A549 (cell line): Measurements from ENCODE around the gene TMC5. TPM values are rescaled to one million over a fixed set of nuclear protein-coding genes. Genes with fewer than 3 reads are reported as not detected.
A peak's percentile ranks its signal among the peaks of the same experiment; 100 is the strongest.
"Not testable (repeated sequence)": the region's sequence is repeated elsewhere in the genome, so short reads cannot be mapped to it uniquely, and the experiment has no call there.

Experiments used
- ATAC-seq, 2 experiments: fragments of 200-7000 bp in 1 of 2; fragments of >200 bp in 1 of 2; cut with Nextera tagmentation in 1 of 2; cut with Tn5 transposase in 1 of 2; 3 replicates each; pipeline versions ENCODE4 v1.8.0 to v1.9.1; 2018 to 2020; ENCODE audit warnings: mild to moderate bottlenecking in 1 of 2, moderate library complexity in 1 of 2
- CTCF ChIA-PET: fragments of 300-600 bp; sonication (Branson Sonifier 250); formaldehyde crosslinking; extraction: SDS; loops from one replicate; lab custom pipeline; 2021; ENCODE audit warnings: antibody characterized with exemption, inconsistent platforms; lab: Yijun Ruan, JAX
- POLR2A ChIA-PET: fragments of 350-600 bp; formaldehyde crosslinking; extraction: SDS; loops from one replicate; lab custom pipeline; 2021; ENCODE audit warnings: antibody characterized with exemption, inconsistent platforms; lab: Yijun Ruan, JAX
- DNase-seq, 2 experiments: peaks; one replicate each; pipeline versions ENCODE4 v3.0.0 to v3.0.0-alpha.2; 2011 to 2016; ENCODE audit warnings: low read depth in 1 of 2, low spot score in 1 of 2
- FAIRE-seq: peaks from 2 replicates; lab custom pipeline; 2011; peaks lifted over from hg19 to GRCh38; lab: Jason Lieb, UNC
- H3K27ac ChIP-seq, 2 experiments: fragments of >200 bp; sonication (Bioruptor Twin); formaldehyde crosslinking; 3 replicates each; pipeline ENCODE4 v1.5.1; 2016 to 2017
- H3K4me1 ChIP-seq: fragments of >200 bp; sonication (Bioruptor Twin); formaldehyde crosslinking; 3 replicates; pipeline ENCODE4 v1.6.1; 2016
- H3K4me2 ChIP-seq: fragments of >200 bp; sonication (Bioruptor Twin); formaldehyde crosslinking; 3 replicates; pipeline ENCODE4 v1.6.1; 2016
- H3K4me3 ChIP-seq: fragments of >200 bp; sonication (Bioruptor Twin); formaldehyde crosslinking; 3 replicates; pipeline ENCODE4 v1.5.1; 2016
- H3K9me3 ChIP-seq: fragments of >200 bp; sonication (Bioruptor Twin); formaldehyde crosslinking; 3 replicates; pipeline ENCODE4 v1.6.1; 2016
- CBX8 ChIP-seq: fragments of 200-600 bp; sonication (generic); IDR thresholded peaks from 2 replicates; pipeline ENCODE4 v1.6.1; 2016
- CHD4 ChIP-seq: fragments of 200-600 bp; sonication (generic); IDR thresholded peaks from 2 replicates; pipeline ENCODE4 v1.6.1; 2016; ENCODE audit warnings: antibody characterized with exemption, mild to moderate bottlenecking, borderline replicate concordance
- EHF ChIP-seq: fragments of 250-450 bp; sonication (Bioruptor Pico); IDR thresholded peaks from 2 replicates; pipeline ENCODE4 v1.5.0; 2020; ENCODE audit warnings: mild to moderate bottlenecking
- EP300 ChIP-seq, 2 experiments: fragments of >200 bp; sonication (Bioruptor Twin); formaldehyde crosslinking; IDR thresholded peaks; 2 replicates in 1 of 2; 3 replicates in 1 of 2; pipeline ENCODE4 v1.6.1; 2016 to 2017
- FOSB ChIP-seq: fragments of 250-450 bp; sonication (Bioruptor Pico); IDR thresholded peaks from 2 replicates; pipeline ENCODE4 v1.5.0; 2020; ENCODE audit warnings: mild to moderate bottlenecking, moderate library complexity
- FOXS1 ChIP-seq: fragments of 250-450 bp; sonication (Bioruptor Pico); IDR thresholded peaks from 2 replicates; pipeline ENCODE4 v1.5.0; 2020; ENCODE audit warnings: mild to moderate bottlenecking, moderate library complexity
- GATA3 ChIP-seq: IDR thresholded peaks from 2 replicates; pipeline ENCODE4 v1.6.1; 2012; ENCODE audit warnings: borderline replicate concordance
- KDM5A ChIP-seq: fragments of 200-600 bp; sonication (generic); IDR thresholded peaks from 2 replicates; pipeline ENCODE4 v1.6.1; 2016; ENCODE audit warnings: antibody characterized with exemption, mild to moderate bottlenecking
- NFE2L2 ChIP-seq: fragments of 150-350 bp; conservative IDR thresholded peaks from 2 replicates; pipeline ENCODE4 v1.6.1; 2014; ENCODE audit warnings: low read length
- RAD21 ChIP-seq, 2 experiments: fragments of >200 bp in 1 of 2; sonication (Bioruptor Twin) in 1 of 2; formaldehyde crosslinking in 1 of 2; IDR thresholded peaks in 1 of 2; conservative IDR thresholded peaks in 1 of 2; 2 replicates in 1 of 2; 3 replicates in 1 of 2; pipeline ENCODE4 v1.6.1; 2012 to 2018; ENCODE audit warnings: inconsistent platforms in 1 of 2
- SMC3 ChIP-seq: fragments of >200 bp; sonication (Bioruptor Twin); formaldehyde crosslinking; IDR thresholded peaks from 3 replicates; pipeline ENCODE4 v1.6.1; 2018; ENCODE audit warnings: inconsistent platforms
- ZC3H11A ChIP-seq: fragments of 450-650 bp; IDR thresholded peaks from 2 replicates; pipeline ENCODE4 v1.6.1; 2014; ENCODE audit warnings: antibody characterized with exemption, mild to moderate bottlenecking
- ZNF302 ChIP-seq: fragments of 250-450 bp; sonication (Bioruptor Pico); IDR thresholded peaks from 2 replicates; pipeline ENCODE4 v1.9.0; 2021; ENCODE audit warnings: inconsistent platforms, mild to moderate bottlenecking, moderate library complexity
- WGBS: methylation state at CpG from one replicate; pipeline ENCODE4 v1.1.6; 2017; ENCODE audit errors: missing lambda C conversion rate; 5-methylcytosine and 5-hydroxymethylcytosine counted together
- polyA plus RNA-seq, 4 experiments: library from polyadenylated mRNA; depleted of rRNA in 3 of 4; stranded (reverse); fragments of >200 nt; fragmentation: RNase III in 1 of 4; extraction: RNeasy Plus Mini Kit Qiagen cat#74134 plus additional on column Dnase treatment in 1 of 4; gene quantifications; 2 replicates in 3 of 4; 3 replicates in 1 of 4; pipeline ENCODE4 v1.2.3, GENCODE V29; 2011 to 2017
- TF ChIP-seq, protein P1 (sequence below): fragments of 150-350 bp; IDR thresholded peaks from 2 replicates; pipeline ENCODE4 v1.6.1; 2014; ENCODE audit warnings: low read depth, mild to moderate bottlenecking, low read length
- TF ChIP-seq, protein P2 (sequence below): fragments of >200 bp; sonication (Bioruptor Twin); formaldehyde crosslinking; IDR thresholded peaks from 3 replicates; pipeline ENCODE4 v1.5.1; 2016
- TF ChIP-seq, protein P3 (sequence below): fragments of 450-650 bp; IDR thresholded peaks from 2 replicates; pipeline ENCODE4 v1.6.1; 2014; ENCODE audit warnings: antibody characterized with exemption

Gene TMC5
- polyA plus RNA-seq, 2 of the 4 experiments (the other 2 are of a cell fraction), result 8.3 to 17.1 TPM

DNA sequence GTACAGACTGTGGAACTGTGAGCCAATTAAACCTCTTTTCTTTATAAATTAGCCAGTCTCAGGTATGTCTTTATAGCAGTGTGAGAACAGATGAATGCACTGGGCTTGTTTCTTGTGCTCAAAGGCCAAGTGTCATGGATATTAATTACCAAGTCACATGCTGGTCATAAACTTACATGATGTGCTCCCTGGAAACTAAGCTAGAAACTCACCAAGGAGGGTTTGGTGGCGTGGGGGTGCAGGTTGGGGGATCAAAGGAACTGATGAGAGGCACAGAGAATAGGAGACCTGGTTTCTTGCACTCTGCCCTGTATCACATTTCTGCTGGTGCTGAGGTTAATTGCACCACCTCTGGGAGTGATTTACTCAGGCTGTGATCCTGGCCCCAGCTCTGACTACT lies 31.2 kb upstream of the TMC5 start:
- ChIA-PET POLR2A (no interaction called here), CTCF (interaction anchor here (1.5 to 3.0 kb wide), 3 partner anchors 11 to 300 kb away, joined by 5 to 17 read pairs (median 12); no protein-coding TSS in a partner anchor)
- 0 out of 3 replicates have a peak, but pooled peaks cover under 1% of the 10 kb centered on the region for H3K9me3 ChIP-seq
- FAIRE-seq, result no peak
- TF ChIP-seq EP300 (IDR thresholded peaks at IDR 0.05) (no peak), GATA3 (no peak), ZC3H11A (no peak), FOSB (CRISPR knock-in tag) (no peak), CBX8 (no peak), KDM5A (no peak), EHF (CRISPR knock-in tag) (no peak), NFE2L2 (no peak), ZNF302 (CRISPR knock-in tag) (no peak)
- TF ChIP-seq, protein P1, sequence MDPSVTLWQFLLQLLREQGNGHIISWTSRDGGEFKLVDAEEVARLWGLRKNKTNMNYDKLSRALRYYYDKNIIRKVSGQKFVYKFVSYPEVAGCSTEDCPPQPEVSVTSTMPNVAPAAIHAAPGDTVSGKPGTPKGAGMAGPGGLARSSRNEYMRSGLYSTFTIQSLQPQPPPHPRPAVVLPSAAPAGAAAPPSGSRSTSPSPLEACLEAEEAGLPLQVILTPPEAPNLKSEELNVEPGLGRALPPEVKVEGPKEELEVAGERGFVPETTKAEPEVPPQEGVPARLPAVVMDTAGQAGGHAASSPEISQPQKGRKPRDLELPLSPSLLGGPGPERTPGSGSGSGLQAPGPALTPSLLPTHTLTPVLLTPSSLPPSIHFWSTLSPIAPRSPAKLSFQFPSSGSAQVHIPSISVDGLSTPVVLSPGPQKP, result no peak
- no peak for DNase-seq
- 79% methylated on average over 1 of the region's 1 CpG for WGBS
- no peak overlapping the region for H3K4me2 ChIP-seq
- peaks cover 19% of the 10 kb centered on the region for H3K4me1 ChIP-seq
- H3K27ac ChIP-seq, result no peak overlapping the region
- H3K4me3 ChIP-seq, result no peak overlapping the region
- no peak for ATAC-seq

DNA sequence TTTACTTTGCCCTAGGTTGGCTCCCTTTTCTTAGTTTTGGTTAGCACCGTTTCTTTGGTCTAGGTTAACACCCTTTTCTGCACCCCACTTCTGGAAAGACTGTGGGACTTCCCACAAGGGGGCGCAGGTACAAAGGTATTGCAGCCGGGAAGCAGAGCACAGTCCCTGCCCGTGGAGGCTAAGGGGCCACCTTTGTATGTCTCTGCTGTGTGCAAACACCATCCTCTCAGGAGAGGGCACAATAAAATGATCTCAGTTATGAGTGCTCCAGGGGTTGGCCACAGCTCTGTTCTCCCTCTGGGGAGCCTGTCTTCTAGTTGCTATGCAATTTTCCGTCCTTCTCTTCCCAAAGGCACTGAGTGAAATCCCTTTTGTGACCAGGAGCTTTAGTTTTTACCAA lies 28.4 kb upstream of the TMC5 start:
- ATAC-seq (peak; percentile 82 to 86), DNase-seq (peak; percentile 43 to 68), FAIRE-seq (no peak)
- H3K4me3 ChIP-seq, result no peak overlapping the region
- CTCF ChIA-PET, result interaction anchor here (0.6 to 3.8 kb wide), 25 partner anchors 10 to 303 kb away, joined by 3 to 69 read pairs (median 4); no protein-coding TSS in a partner anchor
- 16% methylated on average over 5 of the region's 5 CpGs for WGBS
- TF ChIP-seq SMC3 (peak; percentile 91), FOXS1 (CRISPR knock-in tag) (no peak), CHD4 (no peak), EHF (CRISPR knock-in tag) (no peak), RAD21 (conservative IDR thresholded peaks at IDR 0.05 in 1 of 2, IDR thresholded peaks at IDR 0.05 in 1 of 2) (peak; percentile 81 to 83)
- TF ChIP-seq, protein P2, sequence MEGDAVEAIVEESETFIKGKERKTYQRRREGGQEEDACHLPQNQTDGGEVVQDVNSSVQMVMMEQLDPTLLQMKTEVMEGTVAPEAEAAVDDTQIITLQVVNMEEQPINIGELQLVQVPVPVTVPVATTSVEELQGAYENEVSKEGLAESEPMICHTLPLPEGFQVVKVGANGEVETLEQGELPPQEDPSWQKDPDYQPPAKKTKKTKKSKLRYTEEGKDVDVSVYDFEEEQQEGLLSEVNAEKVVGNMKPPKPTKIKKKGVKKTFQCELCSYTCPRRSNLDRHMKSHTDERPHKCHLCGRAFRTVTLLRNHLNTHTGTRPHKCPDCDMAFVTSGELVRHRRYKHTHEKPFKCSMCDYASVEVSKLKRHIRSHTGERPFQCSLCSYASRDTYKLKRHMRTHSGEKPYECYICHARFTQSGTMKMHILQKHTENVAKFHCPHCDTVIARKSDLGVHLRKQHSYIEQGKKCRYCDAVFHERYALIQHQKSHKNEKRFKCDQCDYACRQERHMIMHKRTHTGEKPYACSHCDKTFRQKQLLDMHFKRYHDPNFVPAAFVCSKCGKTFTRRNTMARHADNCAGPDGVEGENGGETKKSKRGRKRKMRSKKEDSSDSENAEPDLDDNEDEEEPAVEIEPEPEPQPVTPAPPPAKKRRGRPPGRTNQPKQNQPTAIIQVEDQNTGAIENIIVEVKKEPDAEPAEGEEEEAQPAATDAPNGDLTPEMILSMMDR, result peak; percentile 82
- TF ChIP-seq, protein P3, sequence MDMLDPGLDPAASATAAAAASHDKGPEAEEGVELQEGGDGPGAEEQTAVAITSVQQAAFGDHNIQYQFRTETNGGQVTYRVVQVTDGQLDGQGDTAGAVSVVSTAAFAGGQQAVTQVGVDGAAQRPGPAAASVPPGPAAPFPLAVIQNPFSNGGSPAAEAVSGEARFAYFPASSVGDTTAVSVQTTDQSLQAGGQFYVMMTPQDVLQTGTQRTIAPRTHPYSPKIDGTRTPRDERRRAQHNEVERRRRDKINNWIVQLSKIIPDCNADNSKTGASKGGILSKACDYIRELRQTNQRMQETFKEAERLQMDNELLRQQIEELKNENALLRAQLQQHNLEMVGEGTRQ, result no peak
- H3K4me2 ChIP-seq, result no peak overlapping the region
- POLR2A ChIA-PET, result interaction anchor here (1.4 kb wide), 1 partner anchor 113 kb away, joined by 3 read pairs; no protein-coding TSS in a partner anchor
- 0 out of 3 replicates have a peak, but pooled peaks cover 3% of the 10 kb centered on the region for H3K9me3 ChIP-seq
- H3K4me1 ChIP-seq, result peaks cover 25% of the 10 kb centered on the region
- peak overlapping the region in 1 of 2 experiments; percentile 18; a peak in 1 of 6 replicates for H3K27ac ChIP-seq

DNA sequence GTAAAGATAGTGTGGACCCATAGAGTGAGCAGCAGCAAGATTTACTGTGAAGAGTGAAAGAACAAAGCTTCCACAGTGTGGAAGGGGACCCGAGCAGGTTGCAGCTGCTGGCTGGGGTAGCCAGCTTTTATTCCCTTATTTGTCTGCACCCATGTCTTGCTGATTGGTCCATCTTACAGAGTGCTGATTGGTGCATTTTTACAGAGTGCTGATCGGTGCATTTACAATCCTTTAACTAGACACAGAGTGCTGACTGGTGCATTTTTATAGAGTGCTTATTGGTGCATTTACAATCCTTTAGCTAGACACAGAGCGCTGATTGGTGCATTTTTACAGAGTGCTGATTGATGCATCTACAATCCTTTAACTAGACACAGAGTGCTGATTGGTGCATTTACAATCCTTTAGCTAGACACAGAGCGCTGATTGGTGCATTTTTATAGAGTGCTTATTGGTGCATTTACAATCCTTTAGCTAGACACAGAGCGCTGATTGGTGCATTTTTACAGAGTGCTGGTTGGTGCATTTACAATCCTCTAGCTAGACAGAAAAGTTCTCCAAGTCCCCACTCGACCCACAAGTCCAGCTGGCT lies 26.4 kb upstream of the TMC5 start:
- CTCF ChIA-PET, result interaction anchor here (0.6 to 3.8 kb wide), 12 partner anchors 9 to 305 kb away, joined by 3 to 69 read pairs (median 4); no protein-coding TSS in a partner anchor
- H3K4me2 ChIP-seq, FAIRE-seq, H3K27ac ChIP-seq, POLR2A ChIA-PET, H3K4me3 ChIP-seq, H3K9me3 ChIP-seq, ATAC-seq, DNase-seq: not testable (repeated sequence)
- H3K4me1 ChIP-seq, result peaks cover 37% of the 10 kb centered on the region
- whole genome bisulfite sequencing, result 81% methylated on average over 6 of the region's 6 CpGs
